SH-SY5Y (cell line): ENCODE measurements around the gene JAZF1.

ENCODE experiments used
- GATA2 ChIP-seq: IDR thresholded peaks from 2 replicates; pipeline ENCODE4 v1.6.1; 2011; ENCODE audit warnings: mild to moderate bottlenecking, low read depth, low read length
- GATA3 ChIP-seq: IDR thresholded peaks from 2 replicates; pipeline ENCODE4 v1.6.1; 2011; ENCODE audit warnings: low read depth, mild to moderate bottlenecking, low read length, moderate library complexity

DNA sequence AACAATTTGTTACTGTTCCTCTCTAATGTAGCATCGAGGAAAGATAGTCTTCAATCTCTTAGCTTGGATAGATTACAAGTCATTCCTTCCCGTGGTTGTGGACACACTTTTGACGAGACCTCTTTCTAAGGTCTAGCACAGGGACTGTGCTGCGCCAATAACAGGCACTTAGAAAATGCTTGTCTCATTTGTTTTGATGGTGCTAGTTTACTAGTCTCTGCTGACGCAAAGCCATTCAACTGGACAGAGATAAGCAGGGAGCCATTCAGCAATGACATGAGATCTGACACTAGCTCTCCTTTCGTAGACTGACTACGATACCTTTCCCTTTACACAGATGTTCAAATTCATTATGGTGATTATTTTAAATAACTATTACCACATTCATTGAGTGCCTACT is 6.4 kb upstream of the JAZF1 start:
- no peak for TF ChIP-seq GATA3
- no peak for TF ChIP-seq GATA2
